HFF-Myc (cell line): ENCODE measurements around the gene MOCS1.

Experiments
- DNase-seq: peaks from one replicate; pipeline ENCODE4 v3.0.0-alpha.2; 2011; ENCODE audit warnings: low read depth; ENCODE audit errors: extremely low read depth
- H3K4me3 ChIP-seq: replicated peaks from 2 replicates; pipeline ENCODE4 v1.5.1; 2011; ENCODE audit warnings: low read depth, mild to moderate bottlenecking, control low read depth, low read length
- CTCF ChIP-seq: IDR thresholded peaks from 2 replicates; pipeline ENCODE4 v1.5.1; 2012; ENCODE audit warnings: mild to moderate bottlenecking, low read depth, low read length, control low read depth; ENCODE audit errors: missing control alignments

Gene MOCS1

GRCh38 chr6:39904946-39905639, 29.2 kb downstream of the MOCS1 start:
- TF ChIP-seq CTCF = peak; percentile 9
- no peak overlapping the region for H3K4me3 ChIP-seq
- DNase-seq = no peak

DNA sequence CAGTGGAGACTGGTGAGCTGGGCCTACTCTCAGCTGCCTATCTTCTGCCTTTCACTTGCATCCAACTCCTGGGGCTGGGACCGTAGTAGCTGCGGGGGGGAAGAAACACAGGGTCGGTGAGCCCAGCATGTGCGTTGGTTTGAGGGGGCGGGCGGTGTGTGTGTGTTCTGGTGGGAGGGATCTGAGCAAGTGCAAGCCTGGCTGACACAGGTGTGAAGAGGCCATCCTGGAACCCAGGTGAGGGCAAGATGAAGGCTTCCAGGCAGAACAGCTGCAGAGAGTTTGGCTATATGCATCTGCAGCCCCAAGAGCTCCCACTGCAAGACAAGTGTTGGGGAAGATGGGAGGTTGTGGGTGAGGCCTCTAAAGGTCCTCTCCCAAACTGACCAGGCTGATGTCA, 30.6 kb downstream of the MOCS1 start:
- DNase-seq = no peak
- H3K4me3 ChIP-seq = no peak overlapping the region
- TF ChIP-seq CTCF = no peak

GRCh38 chr6:39902786-39903465, 31.3 kb downstream of the MOCS1 start:
- no peak for DNase-seq
- no peak for TF ChIP-seq CTCF
- H3K4me3 ChIP-seq = no peak overlapping the region

DNA sequence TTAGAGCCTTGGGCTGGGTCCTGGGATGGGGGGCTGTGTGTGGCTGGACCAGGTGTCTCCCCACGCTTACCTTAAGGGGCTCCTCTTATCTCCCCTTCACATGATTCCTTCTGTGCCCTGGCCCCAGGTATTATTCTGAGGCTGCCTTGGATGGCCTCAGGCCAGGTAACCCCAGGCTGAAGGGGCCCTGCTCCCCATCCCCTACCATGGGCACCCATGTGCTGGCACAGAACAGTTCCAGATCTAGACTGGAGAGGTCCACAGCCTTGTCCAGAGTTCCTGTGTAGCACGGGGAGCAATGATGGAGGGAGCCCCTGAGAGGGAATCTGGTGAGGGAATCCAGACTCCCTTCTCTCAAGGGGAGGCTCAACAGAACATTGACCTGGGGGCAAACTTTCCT, 32.1 kb downstream of the MOCS1 start:
- no peak for TF ChIP-seq CTCF
- no peak overlapping the region for H3K4me3 ChIP-seq
- no peak for DNase-seq

DNA sequence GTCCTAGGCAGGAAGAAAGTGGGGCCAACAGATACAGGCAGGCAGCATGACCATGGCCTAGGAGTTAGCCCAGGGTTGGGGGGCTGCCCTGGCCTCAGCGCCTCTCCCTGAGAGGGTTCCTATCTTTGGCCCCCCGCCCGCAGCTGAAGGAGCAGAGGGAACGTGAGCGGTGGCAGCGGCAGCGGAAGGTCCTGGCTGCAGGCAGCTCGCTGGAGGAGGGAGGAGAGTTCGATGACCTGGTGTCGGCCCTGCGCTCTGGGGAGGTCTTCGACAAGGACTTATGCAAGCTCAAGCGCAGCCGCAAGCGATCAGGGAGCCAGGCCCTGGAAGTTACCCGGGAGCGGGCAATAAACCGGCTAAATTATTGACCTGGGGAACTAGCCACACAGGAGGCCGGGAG, 32.6 kb downstream of the MOCS1 start:
- TF ChIP-seq CTCF = no peak

GRCh38 chr6:39901116-39901655, 33.1 kb downstream of the MOCS1 start:
- TF ChIP-seq CTCF = no peak
- DNase-seq = no peak
- no peak overlapping the region for H3K4me3 ChIP-seq

More for the DNA sequence above, 32.6 kb downstream of the MOCS1 start:
- no peak for DNase-seq
- H3K4me3 ChIP-seq = no peak overlapping the region
